ENCODE results near the gene CNTNAP2. TPM values are rescaled to one million over a fixed set of nuclear protein-coding genes. Genes with fewer than 3 reads are reported as not detected.

CNTNAP2 gene
- total and polyA plus RNA-seq, 8 donors, result 0.19 to 18.2 (median 0.56) TPM

- no peak overlapping the region for H3K27ac ChIP-seq
- no peak overlapping the region for H3K4me3 ChIP-seq
- H3K36me3 ChIP-seq, result no peaks in the 10 kb centered on the region
- H3K4me1 ChIP-seq, result no peaks in the 10 kb centered on the region
- DNase-seq, result no peak
- no peaks in the 10 kb centered on the region for H3K9me3 ChIP-seq
- TF ChIP-seq EP300 (IDR thresholded peaks at IDR 0.05), result no peak
- TF ChIP-seq POLR2A (IDR thresholded peaks at IDR 0.05), result no peak
- no peak for TF ChIP-seq POLR2AphosphoS5 (IDR thresholded peaks at IDR 0.05)
- no peak for TF ChIP-seq CTCF (IDR thresholded peaks at IDR 0.05)
- intact Hi-C loops (cut with DNase I; ENCODE audit: low total_unique reads), result no loop called here
- no peaks in the 10 kb centered on the region for H3K27me3 ChIP-seq
Measured at GRCh38 chr7:147282204-147282603, 1165.6 kb downstream of the CNTNAP2 start.

GRCh38 chr7:147296201-147296600 lies 1179.6 kb downstream of the CNTNAP2 start:
- TF ChIP-seq CTCF (IDR thresholded peaks at IDR 0.05), result no peak
- TF ChIP-seq POLR2A (IDR thresholded peaks at IDR 0.05), result no peak
- no peak for TF ChIP-seq EP300 (IDR thresholded peaks at IDR 0.05)
- no peak for TF ChIP-seq POLR2AphosphoS5 (IDR thresholded peaks at IDR 0.05)
- intact Hi-C loops (cut with DNase I; ENCODE audit: low total_unique reads), result no loop called here
- Histone ChIP-seq H3K27me3 (no peaks in the 10 kb centered on the region), H3K4me3 (no peak overlapping the region), H3K4me1 (no peaks in the 10 kb centered on the region), H3K27ac (no peak overlapping the region), H3K9me3 (no peaks in the 10 kb centered on the region), H3K36me3 (no peaks in the 10 kb centered on the region)
- DNase-seq, result no peak

- DNase-seq, result no peak
- H3K27ac ChIP-seq, result no peak overlapping the region
- TF ChIP-seq POLR2AphosphoS5 (IDR thresholded peaks at IDR 0.05) (no peak), CTCF (IDR thresholded peaks at IDR 0.05) (no peak), POLR2A (IDR thresholded peaks at IDR 0.05) (no peak), EP300 (IDR thresholded peaks at IDR 0.05) (no peak)
- intact Hi-C loops (cut with DNase I; ENCODE audit: low total_unique reads), result no loop called here
- no peaks in the 10 kb centered on the region for H3K9me3 ChIP-seq
- H3K36me3 ChIP-seq, result no peaks in the 10 kb centered on the region
- whole genome bisulfite sequencing, 5 donors, result 72 to 86% (median 78%) methylated on average over 1 of the region's 1 CpG
- no peak overlapping the region for H3K4me3 ChIP-seq
- H3K27me3 ChIP-seq, result no peaks in the 10 kb centered on the region
- no peaks in the 10 kb centered on the region for H3K4me1 ChIP-seq
Measured at GRCh38 chr7:147296986-147297385, 1180.4 kb downstream of the CNTNAP2 start.

DNA sequence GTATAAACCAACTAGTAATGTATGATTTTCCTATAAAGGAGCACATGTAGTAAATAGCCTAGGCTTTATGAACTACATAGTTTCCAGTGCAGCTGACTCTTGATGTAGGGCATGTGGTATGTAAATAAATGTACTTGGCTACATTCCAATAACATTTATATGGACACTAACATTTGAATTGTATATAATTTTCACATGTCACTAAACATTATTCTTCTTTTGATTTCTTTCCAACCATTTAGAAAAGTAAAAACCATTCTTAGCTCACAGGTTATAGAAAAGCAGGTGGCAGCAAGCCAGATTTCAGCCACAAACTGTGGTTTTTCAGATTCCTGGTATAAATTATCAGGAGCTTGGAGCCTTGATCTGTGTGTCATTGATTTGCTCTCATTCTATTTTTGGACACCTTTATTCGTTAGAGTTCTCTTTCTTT lies 1182.0 kb downstream of the CNTNAP2 start:
- Histone ChIP-seq H3K9me3 (no peaks in the 10 kb centered on the region), H3K36me3 (no peaks in the 10 kb centered on the region), H3K27me3 (no peaks in the 10 kb centered on the region), H3K4me1 (no peaks in the 10 kb centered on the region), H3K27ac (no peak overlapping the region), H3K4me3 (no peak overlapping the region)
- intact Hi-C loops (cut with DNase I; ENCODE audit: low total_unique reads), result no loop called here
- WGBS, 5 donors, result 3 to 19% (median 7%) methylated on average over 1 of the region's 1 CpG
- peak in 1 of 2 donors; percentile 27 for DNase-seq
- TF ChIP-seq EP300 (IDR thresholded peaks at IDR 0.05) (no peak), CTCF (IDR thresholded peaks at IDR 0.05) (no peak)

DNA sequence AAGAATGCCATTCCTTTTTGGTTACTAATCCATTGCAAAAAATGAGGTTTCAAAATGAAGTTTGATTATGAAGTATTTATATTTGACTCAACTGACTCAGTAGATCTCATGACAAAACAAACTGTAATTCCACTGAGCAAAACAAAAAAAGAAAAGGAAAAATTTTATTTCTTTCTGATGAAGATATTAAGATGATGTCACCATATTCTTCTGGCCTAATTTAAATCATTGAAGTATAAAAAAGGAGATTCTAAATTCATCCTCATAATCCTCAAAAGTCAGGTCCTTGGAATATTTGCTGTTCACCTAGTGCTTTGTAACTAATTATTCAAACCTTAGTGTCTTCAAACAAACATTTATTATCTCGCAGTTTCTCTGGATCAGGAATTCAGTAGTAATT lies 1183.7 kb downstream of the CNTNAP2 start:
- no peak overlapping the region for H3K4me3 ChIP-seq
- no peaks in the 10 kb centered on the region for H3K9me3 ChIP-seq
- H3K4me1 ChIP-seq, result no peaks in the 10 kb centered on the region
- intact Hi-C loops (cut with DNase I; ENCODE audit: low total_unique reads), result no loop called here
- WGBS, 5 donors, result 71 to 94% (median 84%) methylated on average over 1 of the region's 1 CpG
- DNase-seq, result no peak
- TF ChIP-seq EP300 (IDR thresholded peaks at IDR 0.05), result no peak
- no peak for TF ChIP-seq CTCF (IDR thresholded peaks at IDR 0.05)
- TF ChIP-seq POLR2AphosphoS5 (IDR thresholded peaks at IDR 0.05), result no peak
- TF ChIP-seq POLR2A (IDR thresholded peaks at IDR 0.05), result no peak
- H3K36me3 ChIP-seq, result no peaks in the 10 kb centered on the region
- no peaks in the 10 kb centered on the region for H3K27me3 ChIP-seq
- H3K27ac ChIP-seq, result no peak overlapping the region

Data from stomach (tissue), 9 donors.